HG02981 (cell line): Measurements from ENCODE around the gene CLDN18.
A peak's percentile ranks its signal among the peaks of the same experiment; 100 is the strongest.

Source experiments
- ATAC-seq: cut with Tn5 transposase; IDR thresholded peaks from one replicate; pipeline ENCODE4 v1.9.1; 2021; ENCODE audit warnings: mild to moderate bottlenecking, moderate library complexity; ENCODE audit not compliant: unreplicated experiment

CLDN18 gene

DNA sequence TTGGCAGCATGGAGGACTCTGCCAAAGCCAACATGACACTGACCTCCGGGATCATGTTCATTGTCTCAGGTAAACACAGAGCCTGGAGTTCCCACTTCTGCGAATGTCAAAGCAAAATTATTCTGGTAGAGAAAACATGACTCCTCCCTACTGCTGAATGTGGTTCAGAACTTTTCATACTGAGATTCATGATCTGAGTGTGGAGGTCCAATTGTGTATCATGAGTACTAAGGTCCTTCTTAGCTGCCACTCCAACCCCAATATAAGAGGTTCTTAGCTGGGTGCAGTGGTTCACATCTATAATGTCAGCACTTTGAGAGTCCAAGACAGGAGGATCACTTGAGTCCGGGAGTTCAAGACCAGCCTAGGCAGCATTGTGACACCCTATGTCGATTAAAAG is 13.8 kb downstream of the CLDN18 start:
- ATAC-seq: no peak

DNA sequence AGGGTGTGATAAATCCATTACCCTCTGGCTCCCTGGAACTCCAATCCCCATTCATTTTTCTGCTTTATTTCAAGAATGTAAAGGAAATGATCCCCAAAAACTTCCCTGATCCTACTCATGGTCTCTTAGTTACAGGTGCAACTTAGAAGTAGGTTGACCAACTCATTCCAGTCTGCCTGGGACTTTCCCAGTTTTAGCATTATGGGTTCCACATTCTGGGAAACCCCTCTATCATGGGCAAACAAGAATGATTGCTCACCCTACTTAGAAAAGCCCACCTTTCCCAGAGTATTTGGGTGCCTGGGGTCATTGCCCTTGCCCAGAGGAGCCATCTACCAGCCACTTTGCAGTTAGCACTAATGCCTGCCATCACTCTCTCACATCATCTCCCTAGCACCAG is 15.6 kb downstream of the CLDN18 start:
- no peak for ATAC-seq

- ATAC-seq: no peak
Measured at GRCh38 chr3:138027821-138028220, 17.9 kb downstream of the CLDN18 start.

- no peak for ATAC-seq
Measured at GRCh38 chr3:138030734-138031280, 20.8 kb downstream of the CLDN18 start.

- ATAC-seq: no peak
Measured at GRCh38 chr3:138031536-138031935, 21.6 kb downstream of the CLDN18 start.

GRCh38 chr3:138032567-138032966 is 22.6 kb downstream of the CLDN18 start:
- peak; percentile 49 for ATAC-seq

DNA sequence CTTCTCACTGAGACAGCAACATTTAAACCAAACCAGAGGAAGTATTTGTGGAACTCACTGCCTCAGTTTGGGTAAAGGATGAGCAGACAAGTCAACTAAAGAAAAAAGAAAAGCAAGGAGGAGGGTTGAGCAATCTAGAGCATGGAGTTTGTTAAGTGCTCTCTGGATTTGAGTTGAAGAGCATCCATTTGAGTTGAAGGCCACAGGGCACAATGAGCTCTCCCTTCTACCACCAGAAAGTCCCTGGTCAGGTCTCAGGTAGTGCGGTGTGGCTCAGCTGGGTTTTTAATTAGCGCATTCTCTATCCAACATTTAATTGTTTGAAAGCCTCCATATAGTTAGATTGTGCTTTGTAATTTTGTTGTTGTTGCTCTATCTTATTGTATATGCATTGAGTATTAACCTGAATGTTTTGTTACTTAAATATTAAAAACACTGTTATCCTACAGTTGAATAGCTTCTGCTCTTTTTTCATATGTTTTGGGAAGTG is 23.3 kb downstream of the CLDN18 start:
- ATAC-seq: peak; percentile 23

DNA sequence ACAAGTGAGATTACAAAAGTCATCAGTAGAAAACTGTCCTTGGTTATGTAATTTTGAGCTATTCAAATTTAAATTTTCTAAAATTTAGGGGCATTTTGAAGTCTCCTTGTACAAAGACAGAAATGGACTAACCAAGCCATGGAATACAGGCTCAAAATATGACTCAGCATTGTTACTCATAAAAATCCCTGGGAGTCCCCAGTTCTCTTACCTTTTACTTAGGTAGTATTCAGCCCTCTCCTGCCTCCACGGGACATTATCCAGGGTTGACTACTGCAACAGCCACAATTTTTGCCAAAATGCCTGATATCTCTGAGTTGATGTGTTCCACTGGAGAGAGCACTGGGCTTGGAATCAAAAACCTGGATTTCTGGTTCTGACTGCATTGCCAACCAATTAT is 25.0 kb downstream of the CLDN18 start:
- no peak for ATAC-seq

DNA sequence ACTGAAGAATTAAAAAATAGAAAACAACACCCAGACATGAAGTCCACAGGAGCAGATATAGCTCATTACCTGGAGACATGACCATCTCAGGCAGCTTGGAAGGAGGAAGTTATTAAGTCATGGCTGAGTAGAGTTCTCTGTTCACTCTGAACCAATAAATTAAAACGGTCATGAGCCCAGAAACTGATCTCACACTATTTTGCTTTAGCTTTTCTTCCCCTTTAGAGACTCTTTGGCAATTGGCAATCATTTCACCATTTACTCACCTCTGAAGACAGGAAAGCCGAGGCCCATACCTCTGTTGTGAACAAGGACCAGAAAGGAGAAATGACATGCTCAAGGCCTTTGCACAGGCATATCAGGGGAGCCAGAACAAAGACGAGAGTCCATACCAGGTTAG is 26.6 kb downstream of the CLDN18 start:
- ATAC-seq: no peak

GRCh38 chr3:138038725-138039462 is 28.9 kb downstream of the CLDN18 start:
- ATAC-seq: no peak

DNA sequence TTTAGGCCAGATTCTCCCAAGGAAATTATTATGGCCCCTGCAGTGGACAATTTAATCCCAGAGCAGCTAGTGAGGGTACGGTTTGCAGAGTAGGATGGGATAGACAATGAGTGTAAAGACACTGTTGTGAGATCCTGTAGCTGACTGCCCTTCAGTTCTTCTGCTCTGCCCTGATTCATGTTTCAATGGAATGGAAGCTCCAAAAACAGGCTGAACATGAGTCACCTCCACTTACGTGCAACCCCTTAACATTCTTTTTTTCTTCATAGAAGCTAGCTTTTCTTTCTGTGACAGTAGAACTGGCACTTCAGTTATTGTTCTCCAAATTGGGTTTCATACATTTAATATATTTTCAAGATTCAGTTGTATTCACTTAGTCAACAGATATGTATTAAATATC is 32.1 kb downstream of the CLDN18 start:
- ATAC-seq: no peak

DNA sequence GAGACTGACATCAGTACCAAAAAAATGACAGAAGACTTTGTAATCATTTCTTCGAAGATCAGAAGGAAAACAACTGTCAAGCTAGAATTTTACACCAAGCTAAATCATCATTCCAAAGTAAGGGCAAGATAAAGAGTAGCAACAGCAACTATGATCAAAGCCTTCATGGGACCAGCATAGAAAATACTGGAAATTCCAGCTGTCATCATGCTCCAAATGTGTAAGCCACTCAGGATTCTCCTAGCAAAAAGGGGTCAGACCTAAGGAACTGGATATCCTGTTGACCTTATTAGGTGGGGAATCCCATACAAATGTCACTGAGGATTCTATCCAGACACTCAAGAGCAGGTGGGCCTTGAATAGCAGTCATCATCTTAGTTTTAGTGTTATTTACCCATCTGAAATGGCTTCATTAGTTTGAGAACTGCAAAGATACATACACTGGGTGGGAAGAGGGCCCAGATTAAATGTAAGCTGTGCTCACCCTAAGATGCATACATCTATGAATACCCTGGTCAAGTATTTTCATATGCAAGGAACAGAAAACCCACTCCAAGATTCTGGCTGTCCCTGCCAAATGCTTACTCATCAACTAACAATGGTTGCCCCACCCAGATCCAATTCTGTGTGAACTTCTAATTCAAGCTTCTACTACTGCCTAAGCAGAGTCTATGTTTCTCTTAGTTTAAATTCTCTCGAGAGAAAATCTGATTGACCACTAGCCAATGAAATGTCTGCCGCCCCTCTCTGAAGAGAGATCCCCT is 33.5 kb downstream of the CLDN18 start:
- ATAC-seq: no peak

- no peak for ATAC-seq
Measured at GRCh38 chr3:138046085-138046484, 36.1 kb downstream of the CLDN18 start.

DNA sequence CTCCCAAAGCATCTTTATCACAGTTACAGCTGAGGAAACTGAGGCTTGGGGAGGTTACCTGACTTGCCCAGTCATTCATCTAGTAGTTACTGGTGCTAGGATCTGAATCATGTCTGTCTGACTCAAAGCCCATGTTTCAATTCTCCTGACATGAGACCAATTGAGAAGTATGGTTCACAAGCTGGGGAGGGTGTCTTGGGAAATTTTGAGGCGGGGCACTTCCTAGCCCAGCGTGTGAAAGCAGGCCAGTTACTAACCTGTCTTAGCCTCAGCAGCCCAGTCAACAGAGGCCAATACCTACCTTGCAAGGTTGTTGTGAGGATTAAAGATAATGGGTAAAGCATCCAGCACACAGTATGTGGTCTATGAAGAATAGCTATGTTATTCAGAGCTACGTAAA is 37.0 kb downstream of the CLDN18 start:
- ATAC-seq: no peak

DNA sequence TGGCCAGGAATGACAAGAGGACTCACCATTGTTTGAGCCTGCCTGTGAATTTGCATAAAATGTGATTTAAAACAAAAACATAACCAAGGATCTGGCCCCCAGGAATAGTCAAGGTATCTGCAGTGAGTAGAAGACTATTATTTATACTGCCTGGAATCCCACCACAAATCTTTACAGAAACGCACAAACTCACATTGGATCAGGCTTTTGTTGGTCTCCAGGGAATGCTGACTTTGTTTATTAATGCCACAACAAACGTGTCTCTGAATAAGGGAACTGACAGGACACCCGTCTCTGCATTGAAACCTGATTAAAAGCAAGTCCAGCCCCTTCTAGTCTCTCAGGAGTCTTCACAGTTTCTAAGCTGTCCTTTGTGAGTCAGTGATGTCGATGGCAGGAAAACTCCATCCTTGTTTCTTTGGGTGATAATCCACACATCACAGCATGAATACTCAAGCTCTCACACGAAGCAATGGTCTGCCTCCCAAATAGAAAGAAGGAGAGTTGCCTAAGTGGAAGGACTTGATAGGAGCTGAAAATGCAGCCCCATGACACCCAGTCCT is 37.7 kb downstream of the CLDN18 start:
- ATAC-seq: no peak

GRCh38 chr3:138049157-138049919 is 39.4 kb downstream of the CLDN18 start:
- ATAC-seq: no peak

DNA sequence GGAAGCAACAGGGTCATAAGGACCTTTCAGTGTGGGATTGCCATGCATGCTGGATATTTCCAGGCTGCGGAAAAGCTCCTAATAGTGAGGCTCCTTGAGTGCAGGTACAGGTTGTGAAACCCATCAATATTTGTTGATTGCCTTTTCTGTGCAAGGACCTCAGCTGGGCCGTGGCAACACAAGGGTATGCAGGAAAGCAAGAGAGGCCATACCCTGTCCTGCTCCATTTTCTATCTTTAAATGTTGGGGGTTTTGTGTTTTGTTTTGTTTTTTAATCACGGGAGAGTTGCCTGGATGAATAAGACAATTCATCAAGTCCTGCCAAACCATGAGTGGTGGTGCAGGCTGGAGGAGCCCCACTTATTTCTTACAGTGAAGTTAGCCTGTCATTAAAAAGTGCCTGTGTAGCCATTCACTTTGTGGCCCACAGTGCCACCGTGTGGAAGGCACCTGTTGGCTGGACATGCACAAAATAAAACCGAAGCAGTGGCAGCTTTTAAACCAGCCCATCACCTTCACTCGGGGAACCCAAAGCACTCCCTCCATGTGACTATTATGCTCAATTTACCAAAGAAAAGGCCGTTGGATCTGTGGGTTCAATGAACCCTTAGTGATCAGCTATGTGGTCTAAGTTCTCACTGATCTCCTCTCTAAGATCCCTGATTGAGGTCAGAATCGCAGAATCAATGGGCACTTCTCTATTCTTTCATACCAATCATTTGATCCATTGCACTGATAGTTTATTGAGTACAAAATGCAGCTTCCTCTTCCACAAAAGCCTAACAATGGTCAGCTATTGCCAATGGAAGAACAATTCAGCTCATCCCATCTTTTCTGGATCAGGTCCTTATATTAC is 42.2 kb downstream of the CLDN18 start:
- ATAC-seq: peak; percentile 77

GRCh38 chr3:138054057-138054456 is 44.1 kb downstream of the CLDN18 start:
- ATAC-seq: no peak

GRCh38 chr3:138057384-138057783 is 47.4 kb downstream of the CLDN18 start:
- ATAC-seq: no peak

DNA sequence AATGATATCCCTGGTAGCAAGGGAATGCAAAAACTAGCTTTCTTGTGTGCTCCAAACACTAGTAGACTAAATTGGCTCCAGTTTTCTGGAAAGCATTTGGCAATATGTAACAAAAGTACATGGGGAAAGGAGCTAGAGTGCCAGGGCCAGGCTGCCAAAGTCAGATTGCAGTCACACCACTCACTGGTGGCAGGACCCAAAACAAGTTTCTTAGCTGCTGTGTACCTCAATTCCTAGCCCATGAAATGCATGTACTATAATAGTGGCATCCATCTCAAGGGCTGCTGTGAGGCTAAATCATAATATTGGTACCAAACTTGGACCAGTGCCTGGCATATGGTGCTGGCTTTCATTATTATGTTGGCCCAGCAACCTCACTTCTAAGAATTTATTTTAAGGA is 49.3 kb downstream of the CLDN18 start:
- ATAC-seq: no peak
